Stomach smooth muscle (tissue), 2 donors: ENCODE data around the gene RNASE8.
A peak's percentile ranks its signal among the peaks of the same experiment; 100 is the strongest.

Source experiments
- H3K27ac ChIP-seq: one replicate; pipeline ENCODE4 v1.7.0; 2013; ENCODE audit warnings: mild to moderate bottlenecking, low read length, inconsistent platforms
- H3K27me3 ChIP-seq, 2 donors: one replicate each; pipeline ENCODE4 v1.7.0; 2013; ENCODE audit warnings: low read length in 2 of 2; ENCODE audit not compliant: insufficient read depth in 2 of 2, control insufficient read depth in 1 of 2
- H3K36me3 ChIP-seq, 2 donors: one replicate each; pipeline ENCODE4 v1.7.0; 2013; ENCODE audit warnings: low read length in 2 of 2; ENCODE audit not compliant: control insufficient read depth in 2 of 2, insufficient read depth in 2 of 2
- H3K4me1 ChIP-seq: one replicate; pipeline ENCODE4 v1.7.0; 2013; ENCODE audit warnings: low read length; ENCODE audit not compliant: control insufficient read depth, insufficient read depth
- H3K4me3 ChIP-seq, 2 donors: one replicate each; pipeline ENCODE4 v1.7.0; 2013; ENCODE audit warnings: low read length in 2 of 2
- H3K9ac ChIP-seq, 2 donors: one replicate each; pipeline ENCODE4 v1.7.0; 2013; ENCODE audit warnings: low read length in 2 of 2, mild to moderate bottlenecking in 1 of 2
- H3K9me3 ChIP-seq, 2 donors: one replicate each; pipeline ENCODE4 v1.7.0; 2013; ENCODE audit warnings: low read length in 2 of 2; ENCODE audit not compliant: control insufficient read depth in 2 of 2
- donor health status: healthy.
- donor health status: Pancreatic carcinoma.

The RNASE8 gene

GRCh38 chr14:21101802-21102413 is 44.3 kb downstream of the RNASE8 start:
- Histone ChIP-seq H3K9ac (no peak overlapping the region), H3K27me3 (no peaks in the 10 kb centered on the region), H3K27ac (no peak overlapping the region), H3K9me3 (no peaks in the 10 kb centered on the region), H3K4me1 (peaks cover 46% of the 10 kb centered on the region), H3K4me3 (no peak overlapping the region), H3K36me3 (no peaks in the 10 kb centered on the region)

- peak overlapping the region; percentile 91 to 94 for H3K4me3 ChIP-seq
- H3K36me3 ChIP-seq: no peaks in the 10 kb centered on the region
- no peaks in the 10 kb centered on the region for H3K9me3 ChIP-seq
- peak overlapping the region in 1 of 2 donors; percentile 97 for H3K9ac ChIP-seq
- H3K27ac ChIP-seq: no peak overlapping the region
- peaks cover 43% of the 10 kb centered on the region for H3K4me1 ChIP-seq
- H3K27me3 ChIP-seq: no peaks in the 10 kb centered on the region
These were observed 45.1 kb downstream of the RNASE8 start for GRCh38 chr14:21102521-21103410.

GRCh38 chr14:21103411-21103709 is 45.7 kb downstream of the RNASE8 start:
- Histone ChIP-seq H3K4me1 (peaks cover 43% of the 10 kb centered on the region), H3K27me3 (no peaks in the 10 kb centered on the region), H3K9me3 (no peaks in the 10 kb centered on the region), H3K9ac (peak overlapping the region; percentile 92 to 97), H3K36me3 (no peaks in the 10 kb centered on the region), H3K4me3 (peak overlapping the region; percentile 91 to 94), H3K27ac (peak overlapping the region; percentile 98)

GRCh38 chr14:21103710-21104447 is 46.3 kb downstream of the RNASE8 start:
- Histone ChIP-seq H3K4me1 (peaks cover 43% of the 10 kb centered on the region), H3K36me3 (no peaks in the 10 kb centered on the region), H3K27ac (peak overlapping the region; percentile 98), H3K27me3 (no peaks in the 10 kb centered on the region), H3K4me3 (peak overlapping the region; percentile 91 to 94), H3K9ac (peak overlapping the region; percentile 92 to 97), H3K9me3 (no peaks in the 10 kb centered on the region)

GRCh38 chr14:21104448-21105060 is 46.9 kb downstream of the RNASE8 start:
- Histone ChIP-seq H3K4me1 (peaks cover 36% of the 10 kb centered on the region), H3K4me3 (peak overlapping the region; percentile 91 to 94), H3K27me3 (no peaks in the 10 kb centered on the region), H3K27ac (peak overlapping the region; percentile 98), H3K9ac (peak overlapping the region; percentile 92 to 97), H3K9me3 (no peaks in the 10 kb centered on the region), H3K36me3 (no peaks in the 10 kb centered on the region)

GRCh38 chr14:21105095-21105494 is 47.5 kb downstream of the RNASE8 start:
- Histone ChIP-seq H3K4me1 (peaks cover 31% of the 10 kb centered on the region), H3K36me3 (no peaks in the 10 kb centered on the region), H3K4me3 (no peak overlapping the region), H3K9ac (peak overlapping the region in 1 of 2 donors; percentile 97), H3K27ac (peak overlapping the region; percentile 98), H3K27me3 (no peaks in the 10 kb centered on the region), H3K9me3 (no peaks in the 10 kb centered on the region)

GRCh38 chr14:21106176-21106497 is 48.5 kb downstream of the RNASE8 start:
- no peaks in the 10 kb centered on the region for H3K27me3 ChIP-seq
- H3K4me1 ChIP-seq: peaks cover 30% of the 10 kb centered on the region
- no peak overlapping the region for H3K4me3 ChIP-seq
- H3K9me3 ChIP-seq: no peaks in the 10 kb centered on the region
- H3K36me3 ChIP-seq: no peaks in the 10 kb centered on the region
- H3K27ac ChIP-seq: peak overlapping the region; percentile 53
- no peak overlapping the region for H3K9ac ChIP-seq

GRCh38 chr14:21106498-21107282 is 49.1 kb downstream of the RNASE8 start:
- Histone ChIP-seq H3K9me3 (no peaks in the 10 kb centered on the region), H3K36me3 (no peaks in the 10 kb centered on the region), H3K27ac (peak overlapping the region; percentile 53), H3K4me3 (peak overlapping the region in 1 of 2 donors; percentile 13), H3K9ac (peak overlapping the region in 1 of 2 donors; percentile 29), H3K4me1 (peaks cover 30% of the 10 kb centered on the region), H3K27me3 (no peaks in the 10 kb centered on the region)

- Histone ChIP-seq H3K4me3 (no peak overlapping the region), H3K27me3 (no peaks in the 10 kb centered on the region), H3K27ac (peak overlapping the region; percentile 53), H3K4me1 (peaks cover 28% of the 10 kb centered on the region), H3K36me3 (no peaks in the 10 kb centered on the region), H3K9me3 (no peaks in the 10 kb centered on the region), H3K9ac (no peak overlapping the region)
These were observed 49.7 kb downstream of the RNASE8 start for GRCh38 chr14:21107283-21107800.
